H1 (cell line): ENCODE data around the gene STARD13. TPM values are rescaled to one million over a fixed set of nuclear protein-coding genes. Genes with fewer than 3 reads are reported as not detected.

Source experiments
- CTCF ChIA-PET: fragments of 300-600 bp; sonication (Branson Sonifier 250); formaldehyde crosslinking; loops from one replicate; lab custom pipeline; 2021; ENCODE audit not compliant: partially characterized antibody; lab: Charles Lee
- POLR2A ChIA-PET: fragments of 300-600 bp; sonication (Branson Sonifier 250); formaldehyde crosslinking; loops from one replicate; lab custom pipeline; 2021; ENCODE audit warnings: inconsistent platforms; ENCODE audit not compliant: partially characterized antibody; lab: Charles Lee
- DNase-seq, 2 experiments: peaks; one replicate each; pipeline versions ENCODE4 v3.0.0 to v3.0.0-alpha.2; 2010 to 2022; ENCODE audit warnings: low spot score in 2 of 2, low read depth in 1 of 2, mixed read lengths in 1 of 2
- FAIRE-seq: peaks from 2 replicates; lab custom pipeline; 2011; peaks lifted over from hg19 to GRCh38; lab: Jason Lieb, UNC
- H2AFZ ChIP-seq: 2 replicates; pipeline ENCODE4 v1.8.1; 2012; ENCODE audit warnings: low read length, inconsistent platforms
- H2AK5ac ChIP-seq: 2 replicates; pipeline ENCODE4 v1.6.1; 2013; ENCODE audit warnings: low read depth, low read length
- H2BK120ac ChIP-seq: replicated peaks from 2 replicates; pipeline ENCODE3; 2013; ENCODE audit warnings: low read depth, low read length, inconsistent platforms
- H2BK12ac ChIP-seq: 2 replicates; pipeline ENCODE4 v1.6.1; 2013; ENCODE audit warnings: low read depth, low read length
- H2BK15ac ChIP-seq: 2 replicates; pipeline ENCODE4 v1.6.1; 2013; ENCODE audit warnings: low read length
- H2BK20ac ChIP-seq: 2 replicates; pipeline ENCODE4 v1.6.1; 2013; ENCODE audit warnings: low read length
- H2BK5ac ChIP-seq: 2 replicates; pipeline ENCODE4 v1.6.1; 2013; ENCODE audit warnings: low read depth, low read length
- H3K14ac ChIP-seq: 2 replicates; pipeline ENCODE4 v1.6.1; 2013; ENCODE audit warnings: inconsistent platforms; ENCODE audit not compliant: insufficient read length
- H3K18ac ChIP-seq: 2 replicates; pipeline ENCODE4 v1.6.1; 2013; ENCODE audit warnings: low read length; ENCODE audit errors: extremely low read depth
- H3K23ac ChIP-seq: 2 replicates; pipeline ENCODE4 v1.6.1; 2013; ENCODE audit warnings: inconsistent platforms; ENCODE audit not compliant: insufficient read length
- H3K23me2 ChIP-seq: 2 replicates; pipeline ENCODE4 v1.6.1; 2013; ENCODE audit warnings: low read depth, low read length
- H3K27ac ChIP-seq: 2 replicates; pipeline ENCODE4 v1.6.1; 2011; ENCODE audit warnings: low read depth, low read length, inconsistent platforms
- H3K27me3 ChIP-seq, 4 experiments: replicated peaks in 1 of 4; 1 replicate in 1 of 4; 2 replicates in 3 of 4; pipeline versions ENCODE4 v1.6.1 to v1.8.1; 2011 to 2013; ENCODE audit warnings: low read length in 3 of 4, mild to moderate bottlenecking in 3 of 4, inconsistent platforms in 2 of 4, mixed read lengths in 2 of 4, moderate library complexity in 1 of 4; ENCODE audit not compliant: control insufficient read depth in 3 of 4, insufficient read depth in 3 of 4; ENCODE audit errors: extremely low read depth in 1 of 4
- H3K36me3 ChIP-seq, 4 experiments: 2 replicates each; pipeline versions ENCODE4 v1.6.1 to v1.8.1; 2011 to 2013; ENCODE audit warnings: mild to moderate bottlenecking in 4 of 4, low read length in 3 of 4, moderate library complexity in 2 of 4, control low read depth in 1 of 4, inconsistent platforms in 1 of 4; ENCODE audit not compliant: insufficient read depth in 4 of 4, control insufficient read depth in 2 of 4
- H3K4ac ChIP-seq: replicated peaks from 2 replicates; pipeline ENCODE3; 2013; ENCODE audit warnings: low read length, low read depth, mixed read lengths, inconsistent platforms; ENCODE audit not compliant: insufficient read length
- H3K4me1 ChIP-seq, 4 experiments: replicated peaks in 1 of 4; 1 replicate in 1 of 4; 2 replicates in 3 of 4; pipeline versions ENCODE4 v1.6.1 to v1.8.1; 2011 to 2013; ENCODE audit warnings: low read length in 3 of 4, inconsistent platforms in 2 of 4, mixed read lengths in 1 of 4; ENCODE audit not compliant: insufficient read depth in 4 of 4, control insufficient read depth in 3 of 4
- H3K4me2 ChIP-seq, 2 experiments: 2 replicates each; pipeline versions ENCODE4 v1.6.1 to v1.8.1; 2011 to 2013; ENCODE audit warnings: low read depth in 2 of 2, low read length in 2 of 2, control low read depth in 1 of 2, inconsistent platforms in 1 of 2, mild to moderate bottlenecking in 1 of 2; ENCODE audit not compliant: insufficient read depth in 1 of 2
- H3K4me3 ChIP-seq, 4 experiments: fragments of 200-600, 300-600 bp in 1 of 4; sonication (generic), shearing (Covaris generic), sonication (Bioruptor Twin) in 1 of 4; 2 replicates each; pipeline versions ENCODE4 v1.5.1 to v1.8.1; 2011 to 2016; ENCODE audit warnings: low read length in 4 of 4, low read depth in 3 of 4, control low read depth in 2 of 4, inconsistent platforms in 2 of 4, mild to moderate bottlenecking in 2 of 4, mixed read lengths in 1 of 4, moderate library complexity in 1 of 4; ENCODE audit not compliant: insufficient read depth in 2 of 4; ENCODE audit errors: extremely low read depth in 1 of 4
- H3K56ac ChIP-seq: replicated peaks from 2 replicates; pipeline ENCODE3; 2013; ENCODE audit warnings: low read depth, mild to moderate bottlenecking, mixed read lengths, low read length, inconsistent platforms; ENCODE audit not compliant: insufficient read length
- H3K79me1 ChIP-seq: 2 replicates; pipeline ENCODE4 v1.6.1; 2013; ENCODE audit warnings: low read depth, low read length, control low read depth
- H3K79me2 ChIP-seq, 2 experiments: 2 replicates each; pipeline versions ENCODE4 v1.6.1 to v1.8.1; 2012 to 2013; ENCODE audit warnings: low read length in 2 of 2, mild to moderate bottlenecking in 2 of 2, inconsistent platforms in 1 of 2; ENCODE audit not compliant: insufficient read depth in 2 of 2, control insufficient read depth in 1 of 2
- H3K9ac ChIP-seq, 4 experiments: replicated peaks in 1 of 4; 1 replicate in 1 of 4; 2 replicates in 3 of 4; pipeline versions ENCODE4 v1.6.1 to v1.8.1; 2011 to 2013; ENCODE audit warnings: low read depth in 3 of 4, low read length in 3 of 4, control low read depth in 2 of 4, mild to moderate bottlenecking in 2 of 4, moderate library complexity in 2 of 4, inconsistent platforms in 1 of 4; ENCODE audit errors: extremely low read depth in 1 of 4
- H3K9me3 ChIP-seq, 2 experiments: 2 replicates each; pipeline versions ENCODE4 v1.6.1 to v1.8.1; 2012 to 2013; ENCODE audit warnings: mild to moderate bottlenecking in 2 of 2, moderate library complexity in 2 of 2, control low read depth in 1 of 2, inconsistent platforms in 1 of 2, low read depth in 1 of 2, low read length in 1 of 2, mixed read lengths in 1 of 2; ENCODE audit not compliant: insufficient read depth in 2 of 2
- H4K20me1 ChIP-seq, 2 experiments: replicated peaks in 1 of 2; 2 replicates each; pipeline versions ENCODE3 to v1.8.1; 2011 to 2013; ENCODE audit warnings: inconsistent platforms in 2 of 2, low read length in 2 of 2, mild to moderate bottlenecking in 1 of 2; ENCODE audit not compliant: insufficient read depth in 2 of 2, control insufficient read depth in 1 of 2
- H4K5ac ChIP-seq: 2 replicates; pipeline ENCODE4 v1.6.1; 2013; ENCODE audit warnings: low read length, low read depth, mixed read lengths, inconsistent platforms; ENCODE audit not compliant: insufficient read length
- H4K8ac ChIP-seq: 2 replicates; pipeline ENCODE4 v1.8.0; 2013; ENCODE audit warnings: mild to moderate bottlenecking, moderate library complexity, low read length, inconsistent platforms; ENCODE audit not compliant: insufficient read depth; ENCODE audit errors: extremely low read depth
- H4K91ac ChIP-seq: replicated peaks from 2 replicates; pipeline ENCODE3; 2013; ENCODE audit warnings: low read length, mixed read lengths, inconsistent platforms; ENCODE audit not compliant: insufficient read length
- GTF2F1 ChIP-seq: IDR thresholded peaks from 2 replicates; pipeline ENCODE4 v1.6.1; 2012; ENCODE audit warnings: low read depth, low read length, improper control_type of control experiment, borderline replicate concordance
- JUN ChIP-seq: IDR thresholded peaks from 2 replicates; pipeline ENCODE4 v1.6.1; 2011; ENCODE audit warnings: low read depth, mild to moderate bottlenecking, improper control_type of control experiment, low read length
- POU5F1 ChIP-seq: IDR thresholded peaks from 2 replicates; pipeline ENCODE4 v1.6.1; 2011; ENCODE audit warnings: low read depth, mild to moderate bottlenecking, low read length, moderate library complexity
- SP4 ChIP-seq: IDR thresholded peaks from 2 replicates; pipeline ENCODE4 v1.6.1; 2012; ENCODE audit warnings: low read length, inconsistent platforms
- TCF12 ChIP-seq: IDR thresholded peaks from 2 replicates; pipeline ENCODE4 v1.6.1; 2011; ENCODE audit warnings: low read depth, mild to moderate bottlenecking, low read length
- YY1 ChIP-seq: IDR thresholded peaks from 2 replicates; pipeline ENCODE4 v1.6.1; 2011; ENCODE audit warnings: low read depth, mild to moderate bottlenecking, low read length
- WGBS, 2 experiments: shearing (Covaris generic) in 1 of 2; methylation state at CpG; one replicate each; pipeline versions ENCODE4 v1.1.6 to v1.1.7; 2013 to 2015; ENCODE audit warnings: low lambda C conversion rate in 2 of 2, mixed read lengths in 2 of 2, inconsistent platforms in 1 of 2, low coverage in 1 of 2, missing lambda C conversion rate in 1 of 2; ENCODE audit not compliant: insufficient replicate concordance in 2 of 2, insufficient coverage in 1 of 2, insufficient read length in 1 of 2; ENCODE audit errors: extremely low coverage in 1 of 2, missing lambda C conversion rate in 1 of 2; 5-methylcytosine and 5-hydroxymethylcytosine counted together
- polyA plus RNA-seq, 7 experiments: library from polyadenylated mRNA; depleted of rRNA in 3 of 7; stranded (reverse) in 5 of 7; unstranded in 2 of 7; fragments of >200 nt in 5 of 7; fragments of 200-250 nt in 2 of 7; gene quantifications; 1 replicate in 5 of 7; 2 replicates in 1 of 7; 4 replicates in 1 of 7; pipeline versions ENCODE4 v1.2.1 to v1.2.3, GENCODE V29; 2011 to 2013; ENCODE audit warnings: missing spikeins in 2 of 7, mixed read lengths in 2 of 7
- total RNA-seq: library from RNA; stranded (reverse); fragmentation: NEBNext Ultra II Directional; extraction: Animal tissue kit (Norgen Biotek cat#: 25700); gene quantifications from 2 replicates; pipeline ENCODE4 v1.2.1, GENCODE V29; 2021

The STARD13 gene
- total and polyA plus RNA-seq, 2 of the 8 experiments (the other 6 are each of a cell fraction or from before 2014, with no cell fraction given) = 0.82 to 2.9 TPM

- H3K4ac ChIP-seq = no peak overlapping the region
- H3K9me3 ChIP-seq = no peaks in the 10 kb centered on the region
- no peaks in the 10 kb centered on the region for H3K27me3 ChIP-seq
- POLR2A ChIA-PET = no interaction called here
- H3K4me3 ChIP-seq = no peak overlapping the region
- TF ChIP-seq SP4 (no peak), POU5F1 (no peak), GTF2F1 (no peak), YY1 (no peak), JUN (no peak), TCF12 (no peak)
- no peak overlapping the region for H3K9ac ChIP-seq
- no peaks in the 10 kb centered on the region; a peak in 1 of 4 replicates for H3K79me2 ChIP-seq
- no peak overlapping the region for H2AFZ ChIP-seq
- CTCF ChIA-PET = interaction anchor here (0.7 kb wide), 1 partner anchor 461 kb away, joined by 3 read pairs; no protein-coding TSS in a partner anchor
- no peak overlapping the region for H4K8ac ChIP-seq
- FAIRE-seq = no peak
- no peak overlapping the region for H3K18ac ChIP-seq
- peaks cover 0 to 2% (median 0%) of the 10 kb centered on the region in 4 experiments; a peak in 1 of 7 replicates for H3K4me1 ChIP-seq
- no peak overlapping the region for H2BK12ac ChIP-seq
- H4K20me1 ChIP-seq = no peaks in the 10 kb centered on the region
- H2BK120ac ChIP-seq = no peak overlapping the region
- no peak overlapping the region for H2BK5ac ChIP-seq
- H4K5ac ChIP-seq = no peak overlapping the region
- no peaks in the 10 kb centered on the region for H3K23me2 ChIP-seq
- no peak overlapping the region for H3K23ac ChIP-seq
- H3K27ac ChIP-seq = no peak overlapping the region
- 89% methylated on average over 9 of the region's 9 CpGs; no CpG with 5 or more reads in 1 of the 2 experiments for WGBS, 2 experiments
- H2BK20ac ChIP-seq = no peak overlapping the region
- H4K91ac ChIP-seq = no peak overlapping the region
- H3K36me3 ChIP-seq = no peaks in the 10 kb centered on the region
- DNase-seq = no peak
- no peak overlapping the region for H3K14ac ChIP-seq
- no peak overlapping the region for H2AK5ac ChIP-seq
- no peak overlapping the region for H2BK15ac ChIP-seq
- no peak overlapping the region for H3K56ac ChIP-seq
- no peak overlapping the region for H3K4me2 ChIP-seq
- no peaks in the 10 kb centered on the region for H3K79me1 ChIP-seq
These were observed 180.1 kb downstream of the STARD13 start for GRCh38 chr13:33105387-33106005.
